ENCODE data around the gene PLOD1.

DNA sequence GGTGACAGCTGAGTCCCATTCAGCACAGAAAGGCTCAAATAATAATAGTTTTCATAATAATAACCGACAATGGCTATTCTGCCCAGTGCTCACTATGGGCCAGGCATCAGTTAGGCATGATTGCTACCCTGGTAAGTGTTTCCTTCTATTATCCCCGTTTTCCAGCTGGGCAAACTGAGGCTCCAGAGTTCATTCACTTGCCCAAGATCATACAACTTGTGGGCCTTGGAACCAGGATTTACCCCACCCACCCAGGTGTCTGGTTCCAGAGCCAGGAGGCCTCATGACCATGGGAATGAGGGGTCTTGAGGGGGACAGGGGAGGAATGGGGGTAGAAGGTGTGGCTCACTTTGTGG, 518 bp downstream of the PLOD1 start:
- TF ChIP-seq RCOR1 (conservative IDR thresholded peaks at IDR 0.05; ENCODE audit: low read depth, low read length) (no peak), TAF1 (IDR thresholded peaks at IDR 0.05; ENCODE audit: borderline replicate concordance, low read depth, low read length) (no peak)
- TF ChIP-seq, protein P1, sequence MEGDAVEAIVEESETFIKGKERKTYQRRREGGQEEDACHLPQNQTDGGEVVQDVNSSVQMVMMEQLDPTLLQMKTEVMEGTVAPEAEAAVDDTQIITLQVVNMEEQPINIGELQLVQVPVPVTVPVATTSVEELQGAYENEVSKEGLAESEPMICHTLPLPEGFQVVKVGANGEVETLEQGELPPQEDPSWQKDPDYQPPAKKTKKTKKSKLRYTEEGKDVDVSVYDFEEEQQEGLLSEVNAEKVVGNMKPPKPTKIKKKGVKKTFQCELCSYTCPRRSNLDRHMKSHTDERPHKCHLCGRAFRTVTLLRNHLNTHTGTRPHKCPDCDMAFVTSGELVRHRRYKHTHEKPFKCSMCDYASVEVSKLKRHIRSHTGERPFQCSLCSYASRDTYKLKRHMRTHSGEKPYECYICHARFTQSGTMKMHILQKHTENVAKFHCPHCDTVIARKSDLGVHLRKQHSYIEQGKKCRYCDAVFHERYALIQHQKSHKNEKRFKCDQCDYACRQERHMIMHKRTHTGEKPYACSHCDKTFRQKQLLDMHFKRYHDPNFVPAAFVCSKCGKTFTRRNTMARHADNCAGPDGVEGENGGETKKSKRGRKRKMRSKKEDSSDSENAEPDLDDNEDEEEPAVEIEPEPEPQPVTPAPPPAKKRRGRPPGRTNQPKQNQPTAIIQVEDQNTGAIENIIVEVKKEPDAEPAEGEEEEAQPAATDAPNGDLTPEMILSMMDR (IDR thresholded peaks at IDR 0.05 in 2 of 3, conservative IDR thresholded peaks at IDR 0.05 in 1 of 3; ENCODE audit: control insufficient read depth in 2 of 3, extremely low read depth in 1 of 3, insufficient read depth in 1 of 3, low read depth in 3 of 3, low read length in 3 of 3) = no peak
- TF ChIP-seq, protein P2, sequence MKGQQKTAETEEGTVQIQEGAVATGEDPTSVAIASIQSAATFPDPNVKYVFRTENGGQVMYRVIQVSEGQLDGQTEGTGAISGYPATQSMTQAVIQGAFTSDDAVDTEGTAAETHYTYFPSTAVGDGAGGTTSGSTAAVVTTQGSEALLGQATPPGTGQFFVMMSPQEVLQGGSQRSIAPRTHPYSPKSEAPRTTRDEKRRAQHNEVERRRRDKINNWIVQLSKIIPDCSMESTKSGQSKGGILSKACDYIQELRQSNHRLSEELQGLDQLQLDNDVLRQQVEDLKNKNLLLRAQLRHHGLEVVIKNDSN (IDR thresholded peaks at IDR 0.05; ENCODE audit: borderline replicate concordance, extremely low read length, insufficient read depth, low read depth, low read length) = no peak

All from GM12878 (cell line).